ENCODE results near the gene ANKUB1. TPM values are rescaled to one million over a fixed set of nuclear protein-coding genes. Genes with fewer than 3 reads are reported as not detected.

Gene ANKUB1
- total and polyA plus RNA-seq, 8 donors = not detected

GRCh38 chr3:149727656-149728055, 64.7 kb downstream of the ANKUB1 start:
- H3K4me3 ChIP-seq = no peak overlapping the region
- FAIRE-seq (no peak), DNase-seq (no peak), ATAC-seq (no peak)
- H3K9me3 ChIP-seq = no peaks in the 10 kb centered on the region
- 84 to 92% methylated on average over 2 of the region's 2 CpGs for WGBS, 2 donors
- no peaks in the 10 kb centered on the region for H3K27me3 ChIP-seq
- no peak overlapping the region for H3K27ac ChIP-seq
- H3K36me3 ChIP-seq = no peaks in the 10 kb centered on the region
- TF ChIP-seq CTCF (IDR thresholded peaks at IDR 0.05) = no peak
- intact Hi-C loops (cut with DNase I) = no loop called here
- H3K4me1 ChIP-seq = no peaks in the 10 kb centered on the region

GRCh38 chr3:149726716-149727407, 65.5 kb downstream of the ANKUB1 start:
- no peaks in the 10 kb centered on the region for H3K36me3 ChIP-seq
- 87 to 91% methylated on average over 2 of the region's 2 CpGs for WGBS, 2 donors
- H3K27ac ChIP-seq = no peak overlapping the region
- no peaks in the 10 kb centered on the region for H3K9me3 ChIP-seq
- ATAC-seq (no peak), DNase-seq (no peak), FAIRE-seq (no peak)
- H3K4me1 ChIP-seq = no peaks in the 10 kb centered on the region
- H3K27me3 ChIP-seq = no peaks in the 10 kb centered on the region
- intact Hi-C loops (cut with DNase I) = no loop called here
- no peak for TF ChIP-seq CTCF (IDR thresholded peaks at IDR 0.05)
- no peak overlapping the region for H3K4me3 ChIP-seq

GRCh38 chr3:149723781-149724180, 68.6 kb downstream of the ANKUB1 start:
- Histone ChIP-seq H3K9me3 (no peaks in the 10 kb centered on the region), H3K4me3 (no peak overlapping the region), H3K4me1 (no peaks in the 10 kb centered on the region), H3K27me3 (no peaks in the 10 kb centered on the region), H3K27ac (no peak overlapping the region), H3K36me3 (no peaks in the 10 kb centered on the region)
- TF ChIP-seq CTCF (IDR thresholded peaks at IDR 0.05) = no peak
- no peak for FAIRE-seq
- no peak for ATAC-seq
- intact Hi-C loops (cut with DNase I) = no loop called here
- DNase-seq = no peak

GRCh38 chr3:149720918-149721317, 71.4 kb downstream of the ANKUB1 start:
- H3K27me3 ChIP-seq = no peaks in the 10 kb centered on the region
- no peaks in the 10 kb centered on the region for H3K36me3 ChIP-seq
- no peak for FAIRE-seq
- TF ChIP-seq CTCF (IDR thresholded peaks at IDR 0.05) = no peak
- intact Hi-C loops (cut with DNase I) = no loop called here
- ATAC-seq = no peak
- peaks cover 0 to 3% (median 0%) of the 10 kb centered on the region in 3 donors for H3K4me1 ChIP-seq
- no peaks in the 10 kb centered on the region for H3K9me3 ChIP-seq
- H3K4me3 ChIP-seq = no peak overlapping the region
- WGBS, 2 donors = 94 to 96% methylated on average over 2 of the region's 2 CpGs
- no peak overlapping the region for H3K27ac ChIP-seq
- no peak for DNase-seq

GRCh38 chr3:149717391-149718056, 74.8 kb downstream of the ANKUB1 start:
- Histone ChIP-seq H3K4me1 (peaks cover 0 to 3% (median 0%) of the 10 kb centered on the region in 3 donors), H3K9me3 (no peaks in the 10 kb centered on the region), H3K36me3 (no peaks in the 10 kb centered on the region), H3K27ac (no peak overlapping the region), H3K4me3 (peak overlapping the region in 1 of 4 donors; percentile 19), H3K27me3 (no peaks in the 10 kb centered on the region)
- FAIRE-seq = peak; percentile 90
- TF ChIP-seq CTCF (IDR thresholded peaks at IDR 0.05) = peak; percentile 34 to 70 (median 56)
- DNase-seq = peak in 3 of 6 donors; percentile 20 to 56 (median 28)
- intact Hi-C loops (cut with DNase I) = loop anchor here in 1 of 3 donors (10.0 kb wide), 1 partner anchor 203 kb away; no protein-coding TSS in a partner anchor
- 3 to 8% methylated on average over 2 of the region's 2 CpGs for WGBS, 2 donors
- peak; percentile 60 to 90 (median 88) for ATAC-seq
